Neural progenitor cell (in vitro differentiated cells): ENCODE measurements around the gene CLNK. TPM values are rescaled to one million over a fixed set of nuclear protein-coding genes. Genes with fewer than 3 reads are reported as not detected.

ENCODE experiments used
- DNase-seq: peaks from one replicate; pipeline ENCODE4 v3.0.0-alpha.2; 2016; ENCODE audit warnings: low spot score
- H2AFZ ChIP-seq: fragments of 200-600 bp; sonication (generic); replicated peaks from 2 replicates; pipeline ENCODE4 v1.6.1; 2016; ENCODE audit warnings: antibody characterized with exemption
- H3F3A ChIP-seq: fragments of 200-600 bp; sonication (generic); 2 replicates; pipeline ENCODE4 v1.6.1; 2016; ENCODE audit warnings: antibody characterized with exemption, low read depth
- H3K27ac ChIP-seq: fragments of 200-600 bp; sonication (generic); 2 replicates; pipeline ENCODE4 v1.5.1; 2016; ENCODE audit warnings: mild to moderate bottlenecking
- H3K27me3 ChIP-seq: fragments of 200-600 bp; sonication (generic); 2 replicates; pipeline ENCODE4 v1.6.1; 2016; ENCODE audit warnings: mild to moderate bottlenecking, moderate library complexity
- H3K36me3 ChIP-seq: fragments of 200-600 bp; sonication (generic); 2 replicates; pipeline ENCODE4 v1.5.1; 2016
- H3K4me1 ChIP-seq: fragments of 200-600 bp; sonication (generic); 2 replicates; pipeline ENCODE4 v1.6.1; 2016; ENCODE audit warnings: mixed run types
- H3K4me2 ChIP-seq: fragments of 200-600 bp; sonication (generic); 2 replicates; pipeline ENCODE4 v1.6.1; 2016
- H3K4me3 ChIP-seq: fragments of 200-600 bp; sonication (generic); 2 replicates; pipeline ENCODE4 v1.5.1; 2016
- H3K79me2 ChIP-seq: fragments of 200-600 bp; sonication (generic); 2 replicates; pipeline ENCODE4 v1.6.1; 2016; ENCODE audit warnings: low read depth
- H3K9ac ChIP-seq: fragments of 200-600 bp; sonication (generic); 2 replicates; pipeline ENCODE4 v1.6.1; 2016
- H3K9me3 ChIP-seq: fragments of 200-600 bp; sonication (generic); 2 replicates; pipeline ENCODE4 v1.5.1; 2016; ENCODE audit warnings: low read depth
- H4K20me1 ChIP-seq: fragments of 200-600 bp; sonication (generic); 2 replicates; pipeline ENCODE4 v1.6.1; 2016; ENCODE audit warnings: low read depth
- H3K27ac Mint-ChIP-seq: 3 replicates; pipeline ENCODE4 v1.8.0; 2021; ENCODE audit warnings: mixed read lengths
- H3K27me3 Mint-ChIP-seq: 2 replicates; pipeline ENCODE4 v1.8.0; 2022; ENCODE audit warnings: low read depth, mild to moderate bottlenecking, inconsistent platforms, moderate library complexity, mixed read lengths; ENCODE audit not compliant: insufficient read depth
- H3K36me3 Mint-ChIP-seq: 3 replicates; pipeline ENCODE4 v1.8.0; 2021; ENCODE audit warnings: mixed read lengths
- H3K4me1 Mint-ChIP-seq: 3 replicates; pipeline ENCODE4 v1.8.0; 2021; ENCODE audit warnings: mixed read lengths
- H3K4me3 Mint-ChIP-seq: 3 replicates; pipeline ENCODE4 v1.8.0; 2021; ENCODE audit warnings: mild to moderate bottlenecking, moderate library complexity, mixed read lengths
- H3K9me3 Mint-ChIP-seq: 3 replicates; pipeline ENCODE4 v1.8.0; 2020; ENCODE audit warnings: mixed read lengths
- EZH2 ChIP-seq: fragments of 200-600 bp; sonication (generic); IDR thresholded peaks from 2 replicates; pipeline ENCODE4 v1.6.1; 2017; ENCODE audit warnings: antibody characterized with exemption, mild to moderate bottlenecking, moderate library complexity
- EZH2phosphoT487 ChIP-seq: fragments of 200-600 bp; sonication (generic); IDR thresholded peaks from 2 replicates; pipeline ENCODE4 v1.6.1; 2017; ENCODE audit warnings: antibody characterized with exemption
- total RNA-seq: library from RNA; depleted of rRNA; stranded (reverse); fragments of >200 nt; gene quantifications from 2 replicates; pipeline ENCODE4 v1.2.3, GENCODE V29; 2015; ENCODE audit warnings: low replicate concordance
- TF ChIP-seq, protein P1 (sequence below): fragments of 200-600 bp; sonication (generic); IDR thresholded peaks from 2 replicates; pipeline ENCODE4 v1.5.1; 2017; ENCODE audit warnings: antibody characterized with exemption, mild to moderate bottlenecking

CLNK gene
- total RNA-seq, 1 donor from 2014 or later, result not detected

DNA sequence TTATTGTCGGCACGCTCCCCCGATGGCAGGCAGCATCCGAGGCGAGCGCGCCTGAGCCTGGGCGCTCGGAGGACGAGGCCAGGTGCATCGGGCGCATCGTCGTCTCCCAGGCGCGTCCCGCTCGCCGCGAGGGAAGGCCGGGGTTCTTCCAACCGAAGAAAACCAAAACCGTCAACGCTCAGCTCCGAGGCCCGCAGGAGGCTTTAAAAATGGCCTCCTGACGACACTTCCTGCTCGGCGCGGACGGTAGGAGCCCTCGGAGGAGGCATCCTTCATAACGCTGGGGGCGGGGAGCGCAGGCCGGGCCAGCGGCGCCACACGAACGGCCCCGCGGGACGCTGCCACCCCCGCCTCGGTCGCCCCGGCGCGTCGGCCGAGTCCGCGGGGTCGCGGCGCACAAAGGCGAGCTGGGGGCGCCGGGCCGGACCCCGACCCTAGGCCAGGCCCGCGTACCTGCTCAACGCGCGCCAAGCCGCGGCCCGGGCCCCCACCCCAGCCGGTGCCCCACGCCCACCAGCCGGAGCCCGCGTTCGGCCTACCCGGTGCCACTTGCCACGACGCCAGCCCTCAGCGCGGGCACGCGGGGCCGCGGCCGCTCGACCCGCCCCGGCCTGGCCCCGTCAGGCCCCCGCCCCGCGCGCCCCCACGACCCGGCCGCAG lies 227.8 kb downstream of the CLNK start:
- peaks cover 14% of the 10 kb centered on the region for H3K27me3 Mint-ChIP-seq
- peak overlapping the region; percentile 73 for H2AFZ ChIP-seq
- peaks cover 51% of the 10 kb centered on the region for H3K9me3 Mint-ChIP-seq
- peaks cover 44% of the 10 kb centered on the region for H3K27me3 ChIP-seq
- DNase-seq, result peak; percentile 68
- peak overlapping the region; percentile 86 for H3K4me2 ChIP-seq
- peaks cover 33% of the 10 kb centered on the region for H4K20me1 ChIP-seq
- no peak overlapping the region for H3K27ac Mint-ChIP-seq
- peak overlapping the region; percentile 33 for H3K9ac ChIP-seq
- H3K36me3 Mint-ChIP-seq, result peaks cover 39% of the 10 kb centered on the region
- H3K36me3 ChIP-seq, result peaks cover 8% of the 10 kb centered on the region
- TF ChIP-seq EZH2 (no peak), EZH2phosphoT487 (no peak)
- TF ChIP-seq, protein P1, sequence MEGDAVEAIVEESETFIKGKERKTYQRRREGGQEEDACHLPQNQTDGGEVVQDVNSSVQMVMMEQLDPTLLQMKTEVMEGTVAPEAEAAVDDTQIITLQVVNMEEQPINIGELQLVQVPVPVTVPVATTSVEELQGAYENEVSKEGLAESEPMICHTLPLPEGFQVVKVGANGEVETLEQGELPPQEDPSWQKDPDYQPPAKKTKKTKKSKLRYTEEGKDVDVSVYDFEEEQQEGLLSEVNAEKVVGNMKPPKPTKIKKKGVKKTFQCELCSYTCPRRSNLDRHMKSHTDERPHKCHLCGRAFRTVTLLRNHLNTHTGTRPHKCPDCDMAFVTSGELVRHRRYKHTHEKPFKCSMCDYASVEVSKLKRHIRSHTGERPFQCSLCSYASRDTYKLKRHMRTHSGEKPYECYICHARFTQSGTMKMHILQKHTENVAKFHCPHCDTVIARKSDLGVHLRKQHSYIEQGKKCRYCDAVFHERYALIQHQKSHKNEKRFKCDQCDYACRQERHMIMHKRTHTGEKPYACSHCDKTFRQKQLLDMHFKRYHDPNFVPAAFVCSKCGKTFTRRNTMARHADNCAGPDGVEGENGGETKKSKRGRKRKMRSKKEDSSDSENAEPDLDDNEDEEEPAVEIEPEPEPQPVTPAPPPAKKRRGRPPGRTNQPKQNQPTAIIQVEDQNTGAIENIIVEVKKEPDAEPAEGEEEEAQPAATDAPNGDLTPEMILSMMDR, result no peak
- peaks cover 16% of the 10 kb centered on the region for H3F3A ChIP-seq
- peak overlapping the region; percentile 57 for H3K4me3 ChIP-seq
- H3K79me2 ChIP-seq, result peaks cover 46% of the 10 kb centered on the region
- no peaks in the 10 kb centered on the region for H3K9me3 ChIP-seq
- peaks cover 6% of the 10 kb centered on the region for H3K4me1 Mint-ChIP-seq
- H3K27ac ChIP-seq, result no peak overlapping the region
- H3K4me1 ChIP-seq, result peaks cover 16% of the 10 kb centered on the region
- peak overlapping the region; percentile 91 for H3K4me3 Mint-ChIP-seq

DNA sequence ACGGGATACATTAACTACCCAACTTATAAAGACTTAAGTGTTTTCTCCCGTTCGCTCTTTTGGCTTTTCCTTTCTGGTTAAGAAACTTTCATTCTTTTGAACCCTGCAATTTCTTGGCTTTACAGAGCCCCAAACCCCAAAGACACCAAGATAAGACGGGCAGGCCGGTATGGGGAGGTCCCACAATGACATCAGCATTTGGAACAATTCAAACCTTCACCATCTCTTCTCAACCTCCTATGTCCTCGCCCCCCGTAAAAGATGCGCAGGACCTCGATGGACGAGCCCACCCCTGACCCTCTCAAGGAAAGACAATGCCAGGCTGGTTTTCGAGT lies 228.3 kb downstream of the CLNK start:
- Histone ChIP-seq H2AFZ (peak overlapping the region; percentile 73), H3K27me3 (peaks cover 39% of the 10 kb centered on the region), H4K20me1 (peaks cover 33% of the 10 kb centered on the region), H3K36me3 (peaks cover 12% of the 10 kb centered on the region), H3F3A (peaks cover 16% of the 10 kb centered on the region), H3K9ac (peak overlapping the region; percentile 33), H3K4me3 (peak overlapping the region; percentile 57), H3K4me2 (peak overlapping the region; percentile 86), H3K4me1 (peaks cover 16% of the 10 kb centered on the region), H3K79me2 (peaks cover 46% of the 10 kb centered on the region), H3K27ac (no peak overlapping the region), H3K9me3 (no peaks in the 10 kb centered on the region)
- TF ChIP-seq EZH2 (no peak), EZH2phosphoT487 (peak; percentile 22)
- Mint-ChIP-seq H3K4me1 (peaks cover 6% of the 10 kb centered on the region), H3K27me3 (peaks cover 9% of the 10 kb centered on the region), H3K9me3 (peaks cover 52% of the 10 kb centered on the region), H3K4me3 (peak overlapping the region; percentile 91), H3K27ac (peak overlapping the region; percentile 35), H3K36me3 (peaks cover 42% of the 10 kb centered on the region)
- no peak for DNase-seq

DNA sequence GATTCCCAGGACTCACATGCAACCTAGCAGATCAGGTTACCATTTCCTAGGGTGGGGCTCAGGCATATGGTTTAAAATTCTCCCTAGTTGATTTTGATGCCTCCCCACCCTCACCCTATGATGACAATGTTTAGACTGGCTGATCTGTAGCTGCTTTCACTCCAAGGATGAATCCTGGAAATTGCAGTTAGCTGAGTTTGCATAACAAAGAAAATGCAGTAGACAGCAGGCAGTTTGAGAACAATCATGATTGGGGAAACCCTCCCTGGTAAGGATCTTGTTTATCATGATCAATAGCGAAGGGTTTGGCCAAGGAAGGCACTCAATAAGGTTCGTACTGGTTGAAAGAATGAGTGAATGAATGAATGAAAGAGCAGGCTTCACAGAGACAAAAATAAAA lies 229.4 kb downstream of the CLNK start:
- Histone ChIP-seq H2AFZ (no peak overlapping the region), H4K20me1 (peaks cover 33% of the 10 kb centered on the region), H3K79me2 (peaks cover 54% of the 10 kb centered on the region), H3K9ac (no peak overlapping the region), H3K4me3 (peak overlapping the region; percentile 57), H3K27ac (no peak overlapping the region), H3K27me3 (peaks cover 29% of the 10 kb centered on the region), H3K9me3 (no peaks in the 10 kb centered on the region), H3K36me3 (peaks cover 13% of the 10 kb centered on the region), H3K4me1 (peaks cover 16% of the 10 kb centered on the region), H3F3A (peaks cover 9% of the 10 kb centered on the region), H3K4me2 (peak overlapping the region; percentile 86)
- peak overlapping the region; percentile 25 for H3K4me3 Mint-ChIP-seq
- peaks cover 6% of the 10 kb centered on the region for H3K4me1 Mint-ChIP-seq
- H3K9me3 Mint-ChIP-seq, result peaks cover 52% of the 10 kb centered on the region
- no peak for DNase-seq
- peaks cover 9% of the 10 kb centered on the region for H3K27me3 Mint-ChIP-seq
- no peak overlapping the region for H3K27ac Mint-ChIP-seq
- peaks cover 52% of the 10 kb centered on the region for H3K36me3 Mint-ChIP-seq
- TF ChIP-seq EZH2 (no peak), EZH2phosphoT487 (no peak)
- TF ChIP-seq, protein P1, result no peak

DNA sequence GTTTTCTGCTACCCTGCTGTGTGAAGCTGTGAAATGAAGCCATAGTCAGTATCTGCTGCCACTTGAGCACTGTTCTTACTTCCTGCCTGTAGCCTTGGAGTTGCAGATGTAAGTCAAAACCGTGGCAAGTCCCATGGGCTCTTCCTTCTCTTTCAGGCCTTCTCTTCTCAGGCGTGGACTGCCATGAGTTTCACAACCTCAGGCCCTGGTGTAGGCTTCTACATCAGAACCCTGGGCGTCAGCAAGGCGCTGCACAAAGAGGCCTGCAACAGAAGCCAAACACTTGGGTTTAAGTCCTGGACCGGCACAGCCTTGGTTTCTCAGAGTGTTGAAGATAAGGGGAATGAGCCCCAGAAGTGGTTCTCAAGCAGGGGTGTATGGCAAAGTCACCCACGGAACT lies 229.8 kb downstream of the CLNK start:
- Histone ChIP-seq H3K36me3 (peaks cover 13% of the 10 kb centered on the region), H3K27ac (no peak overlapping the region), H2AFZ (no peak overlapping the region), H3F3A (peaks cover 9% of the 10 kb centered on the region), H3K4me1 (peaks cover 16% of the 10 kb centered on the region), H3K4me2 (peak overlapping the region; percentile 86), H3K27me3 (peaks cover 25% of the 10 kb centered on the region), H4K20me1 (peaks cover 33% of the 10 kb centered on the region), H3K4me3 (no peak overlapping the region), H3K9ac (no peak overlapping the region), H3K9me3 (no peaks in the 10 kb centered on the region), H3K79me2 (peaks cover 58% of the 10 kb centered on the region)
- Mint-ChIP-seq H3K36me3 (peaks cover 56% of the 10 kb centered on the region), H3K27ac (no peak overlapping the region), H3K4me1 (peaks cover 6% of the 10 kb centered on the region), H3K9me3 (peaks cover 56% of the 10 kb centered on the region), H3K4me3 (no peak overlapping the region), H3K27me3 (peaks cover 11% of the 10 kb centered on the region)
- TF ChIP-seq EZH2 (no peak), EZH2phosphoT487 (no peak)
- TF ChIP-seq, protein P1, result no peak
- DNase-seq, result no peak
